ENCODE results near the gene SAMD7. TPM values are rescaled to one million over a fixed set of nuclear protein-coding genes. Genes with fewer than 3 reads are reported as not detected.

SAMD7 gene
- total RNA-seq, 1 experiment from 2014 or later = not detected

DNA sequence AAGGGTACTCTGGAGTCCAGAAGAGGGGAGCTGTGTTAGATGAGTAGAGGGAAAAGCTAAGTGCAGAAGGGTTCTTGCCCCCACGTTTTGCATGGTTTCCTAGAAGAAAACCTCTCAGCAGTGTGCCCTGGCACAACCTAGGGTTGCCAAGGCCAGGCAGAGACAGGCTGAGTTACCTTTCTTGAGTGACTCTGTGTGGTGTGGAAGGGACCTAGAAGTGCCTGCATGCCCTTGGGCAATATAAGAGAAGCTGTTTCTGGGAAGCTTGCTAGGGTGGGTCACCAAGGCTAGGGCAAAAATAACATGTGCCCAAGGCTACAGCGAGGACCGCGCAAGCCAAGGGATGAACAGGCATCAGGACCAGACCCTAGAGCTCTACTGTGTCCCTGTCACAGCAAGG lies 3.4 kb upstream of the SAMD7 start:
- DNase-seq (ENCODE audit: low spot score) = no peak

DNA sequence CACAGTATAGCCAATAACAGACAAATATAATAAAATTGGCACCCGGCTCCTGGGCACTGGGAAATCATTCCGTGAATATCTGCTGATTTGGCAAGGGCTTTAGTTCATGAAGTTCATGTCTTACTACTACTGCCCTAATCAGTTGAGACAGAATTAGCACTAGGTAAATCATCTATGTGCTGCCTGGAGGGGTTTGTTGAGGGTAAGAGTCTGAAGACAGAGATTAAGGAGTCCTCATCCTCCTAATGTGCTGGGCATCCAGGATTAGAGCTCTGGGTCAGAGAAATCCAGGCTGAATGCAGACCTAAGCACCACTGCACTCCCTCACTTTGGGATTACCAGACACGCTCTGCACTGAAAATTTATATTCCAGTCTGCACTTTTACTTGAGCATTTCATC lies 2.0 kb downstream of the SAMD7 start:
- DNase-seq (ENCODE audit: low spot score) = no peak

DNA sequence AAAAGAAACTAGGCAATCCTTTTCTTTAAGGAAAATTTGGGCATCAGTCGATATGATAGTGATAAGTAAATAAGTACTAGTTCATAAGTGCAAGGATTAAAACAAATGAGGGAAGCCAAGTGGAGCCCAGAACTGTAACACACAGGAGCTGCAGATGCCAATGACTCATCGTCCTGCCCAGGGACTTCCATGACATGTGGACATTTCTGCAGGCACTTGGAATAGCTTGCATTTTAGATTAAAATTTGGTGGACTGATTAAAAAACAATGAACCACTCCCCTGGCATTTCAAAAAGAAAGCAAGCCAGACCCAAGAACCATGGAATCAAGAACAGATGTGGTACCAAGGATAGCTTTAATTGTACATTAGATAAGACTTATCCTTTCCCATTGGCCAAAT lies 2.9 kb downstream of the SAMD7 start:
- DNase-seq (ENCODE audit: low spot score) = peak; percentile 52

DNA sequence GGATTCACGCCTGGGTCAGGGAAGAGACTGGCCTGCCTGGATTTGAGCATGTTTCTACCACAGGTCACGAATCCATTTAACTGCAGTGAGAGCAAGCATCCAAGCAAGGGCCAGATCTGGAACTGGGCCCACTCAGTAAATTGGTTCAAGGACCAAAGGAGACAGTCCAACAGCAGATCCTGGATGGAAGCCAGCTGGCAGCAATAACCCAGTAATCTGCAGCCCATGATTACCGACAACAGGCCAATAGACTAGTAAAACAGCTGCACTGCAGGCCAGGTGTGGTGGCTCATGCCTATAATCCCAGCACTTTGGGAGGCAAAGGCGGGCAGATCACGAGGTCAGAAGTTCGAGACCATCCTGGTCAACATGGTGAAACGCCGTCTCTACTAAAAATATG lies 11.8 kb downstream of the SAMD7 start:
- DNase-seq (ENCODE audit: low spot score) = no peak

DNA sequence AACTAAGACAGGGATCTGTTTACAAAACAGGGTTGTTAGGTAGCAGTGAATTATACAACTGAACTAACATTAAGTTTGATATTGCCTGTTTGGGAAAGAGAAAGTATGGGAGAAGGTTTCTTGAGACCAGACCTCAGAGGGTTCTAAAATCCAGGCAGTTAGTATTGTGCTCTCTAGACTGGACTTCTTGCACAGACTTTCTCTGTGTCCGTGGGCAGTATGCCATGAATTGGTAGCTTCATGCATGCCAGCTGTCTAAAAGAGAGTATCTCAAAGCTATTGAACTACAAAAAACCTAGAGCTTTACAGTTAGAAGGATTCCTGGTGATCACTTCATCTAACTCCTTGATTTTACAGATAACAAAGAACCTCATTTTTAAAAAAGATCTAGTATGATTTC lies 12.5 kb downstream of the SAMD7 start:
- no peak for DNase-seq (ENCODE audit: low spot score)

DNA sequence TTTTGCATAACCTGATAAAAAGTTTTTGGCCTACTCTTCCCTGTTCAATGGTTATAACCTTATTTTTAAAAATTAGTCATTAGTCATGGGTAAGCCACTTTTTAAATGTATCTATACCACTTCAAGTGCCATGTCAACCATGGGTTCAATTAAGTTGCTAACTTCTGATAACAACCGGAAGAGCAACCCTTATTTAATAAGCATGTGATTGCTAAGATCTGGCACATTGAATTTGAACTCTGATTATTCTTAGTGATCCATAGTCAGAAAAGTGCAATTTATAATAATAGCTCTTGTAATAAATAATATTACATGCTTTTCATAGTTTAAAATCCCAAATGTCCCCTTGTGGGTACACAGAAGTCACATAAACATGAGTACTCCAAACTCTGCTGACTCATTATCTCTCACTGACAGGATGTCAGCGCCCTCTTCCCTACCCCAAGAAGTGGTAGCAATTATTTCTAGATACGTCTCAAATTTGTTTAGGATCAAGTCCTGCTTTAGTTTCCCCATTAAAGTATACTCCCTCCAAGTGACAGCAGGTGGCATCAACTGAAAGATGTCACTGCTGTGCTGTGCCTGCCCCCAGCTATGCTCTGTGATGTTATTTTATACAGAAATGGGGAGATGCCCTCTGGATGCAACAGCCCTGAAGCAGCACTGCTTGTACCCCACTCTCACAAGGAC lies 18.6 kb downstream of the SAMD7 start:
- DNase-seq (ENCODE audit: low spot score) = no peak

DNA sequence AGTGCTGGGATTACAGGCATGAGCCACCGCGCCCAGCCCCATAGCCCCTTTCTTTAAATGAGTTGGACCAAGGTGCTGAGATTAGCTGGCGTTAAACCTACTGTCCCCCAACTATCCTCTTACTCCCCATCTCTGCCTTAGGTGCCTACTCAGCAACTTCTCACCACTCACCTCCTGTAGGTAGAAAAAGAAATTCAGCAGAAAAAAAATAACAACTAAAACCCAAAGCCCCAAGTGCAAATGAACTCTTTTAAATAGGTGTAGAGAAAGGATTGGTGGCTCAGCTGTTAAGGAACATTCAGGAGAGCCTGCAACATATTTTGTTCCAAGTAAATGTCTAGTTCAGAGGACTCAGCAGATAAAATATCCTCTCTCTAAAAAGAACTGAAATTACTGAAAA lies 19.5 kb downstream of the SAMD7 start:
- no peak for DNase-seq (ENCODE audit: low spot score)

DNA sequence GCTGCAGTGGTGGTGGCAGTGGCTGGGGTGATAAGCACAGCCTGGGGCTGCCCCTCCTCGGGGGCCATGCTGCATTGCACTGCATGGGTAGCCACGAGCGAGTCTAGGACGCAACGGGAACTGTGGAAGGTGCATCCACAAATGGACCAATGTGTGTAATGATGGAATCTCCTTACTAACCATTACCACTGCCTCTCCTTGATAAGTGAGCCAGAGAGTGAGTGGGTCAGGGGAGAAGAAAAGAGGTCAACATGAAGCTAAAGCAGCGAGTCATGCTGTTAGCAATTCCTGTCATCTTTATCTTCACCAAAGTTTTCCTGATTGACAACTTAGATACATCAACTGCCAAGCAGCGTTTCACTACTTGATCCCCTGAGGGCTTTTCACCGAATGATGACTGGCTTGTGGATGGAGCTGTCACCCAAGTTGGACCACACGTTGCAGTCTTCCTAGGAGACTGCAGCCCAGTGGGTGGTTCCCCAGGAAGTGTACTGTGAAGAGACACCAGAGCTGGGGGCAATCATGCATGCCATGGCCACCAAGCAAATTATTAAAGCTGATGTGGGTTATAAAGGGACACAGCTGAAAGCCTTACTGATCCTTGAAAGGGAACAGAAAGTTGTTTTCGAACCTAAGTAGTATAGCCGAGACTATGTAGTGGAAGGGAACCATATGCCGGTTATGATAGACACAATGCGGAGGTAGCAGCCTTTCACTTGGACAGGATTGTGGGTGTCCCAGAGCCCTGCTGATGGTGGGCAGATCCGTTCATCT lies 20.6 kb downstream of the SAMD7 start:
- DNase-seq (ENCODE audit: low spot score) = no peak

DNA sequence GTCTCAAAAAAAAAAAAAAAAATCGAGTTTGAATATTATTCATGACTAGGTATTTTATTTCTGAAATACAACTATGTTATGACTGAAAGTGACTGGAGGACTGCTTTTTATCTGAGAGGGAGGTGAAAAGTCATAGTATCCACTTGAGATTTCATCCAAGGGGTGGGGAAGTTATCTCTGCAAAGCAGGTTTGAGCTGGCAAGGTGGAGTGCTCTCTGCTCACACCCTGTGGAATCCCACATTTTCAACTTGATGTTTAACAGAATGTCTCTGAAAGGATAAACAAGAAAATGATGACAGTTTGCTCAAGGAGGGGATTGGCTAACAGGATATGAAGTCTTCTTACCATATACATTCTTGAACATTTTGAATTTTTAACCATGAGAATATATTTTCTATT lies 27.9 kb downstream of the SAMD7 start:
- no peak for DNase-seq (ENCODE audit: low spot score)

DNA sequence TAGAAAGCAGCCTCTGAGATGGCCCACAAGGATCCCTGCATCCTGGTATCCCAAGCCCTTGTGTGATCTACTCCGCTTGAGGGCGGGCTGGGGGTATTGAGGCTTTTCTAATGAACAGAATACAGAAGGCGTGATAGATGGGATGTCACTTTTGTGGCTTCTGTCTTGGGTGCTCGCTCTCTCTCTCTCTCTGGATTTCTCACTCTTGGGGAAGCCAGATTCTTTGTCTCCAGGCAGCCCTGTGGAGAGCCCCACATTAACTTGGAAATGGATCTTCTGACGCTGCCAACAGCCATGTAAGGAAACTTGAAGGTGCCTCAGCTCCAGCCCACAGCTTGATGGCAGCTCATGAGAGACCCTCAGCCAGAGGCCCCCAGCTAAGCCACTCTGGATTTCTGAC lies 28.4 kb downstream of the SAMD7 start:
- DNase-seq (ENCODE audit: low spot score) = no peak

DNA sequence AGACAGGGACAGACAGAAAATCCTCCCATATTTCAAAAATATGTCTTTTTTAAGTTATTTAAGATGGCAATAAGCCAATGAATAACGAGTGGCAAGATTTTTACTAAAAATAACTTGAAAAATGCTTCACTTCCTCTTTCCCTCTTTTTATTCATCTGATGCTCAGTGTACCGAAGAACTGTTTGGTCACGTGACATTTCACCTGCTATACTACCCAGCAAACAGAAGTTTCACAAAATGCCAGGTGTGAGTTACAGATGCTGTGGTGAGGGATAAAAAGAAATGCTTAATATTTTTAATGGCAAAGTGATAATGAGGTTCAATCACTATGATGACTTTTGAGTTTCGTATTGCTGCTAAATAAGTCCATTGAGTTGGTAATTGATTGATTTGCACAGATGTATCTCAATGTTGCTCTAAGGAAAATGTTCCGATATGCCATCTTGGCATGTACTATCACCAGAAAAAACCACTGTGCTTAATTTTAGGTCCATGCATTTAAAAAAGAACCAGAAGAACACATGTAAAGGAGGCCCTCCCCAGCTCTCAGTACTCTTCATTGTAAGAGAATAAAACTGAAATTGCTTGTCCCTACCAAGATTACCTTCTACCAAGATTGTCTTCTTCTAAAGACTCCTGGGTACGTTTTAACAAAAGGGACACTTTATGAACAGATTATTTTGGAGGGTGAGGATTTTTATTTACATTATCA lies 29.3 kb downstream of the SAMD7 start:
- no peak for DNase-seq (ENCODE audit: low spot score)

DNA sequence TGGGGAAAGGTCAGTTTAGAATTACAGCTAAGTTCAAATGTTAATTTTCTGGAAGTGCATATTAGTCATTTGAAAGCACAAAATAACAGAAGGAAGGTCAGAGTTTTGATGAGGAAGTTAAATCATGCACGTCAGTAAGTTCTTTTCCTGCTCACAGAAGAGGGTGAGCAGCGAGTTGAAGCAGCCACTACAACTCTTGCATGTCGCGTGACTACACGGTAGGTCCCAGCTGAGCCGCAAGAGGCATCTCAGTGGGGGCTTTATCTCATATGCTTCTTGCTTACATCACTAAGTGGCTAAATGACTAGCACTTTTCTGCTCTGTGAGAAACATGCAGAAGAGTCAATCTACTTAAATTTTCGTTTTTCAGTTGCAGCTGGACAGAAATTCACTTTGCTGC lies 33.9 kb downstream of the SAMD7 start:
- DNase-seq (ENCODE audit: low spot score) = no peak

DNA sequence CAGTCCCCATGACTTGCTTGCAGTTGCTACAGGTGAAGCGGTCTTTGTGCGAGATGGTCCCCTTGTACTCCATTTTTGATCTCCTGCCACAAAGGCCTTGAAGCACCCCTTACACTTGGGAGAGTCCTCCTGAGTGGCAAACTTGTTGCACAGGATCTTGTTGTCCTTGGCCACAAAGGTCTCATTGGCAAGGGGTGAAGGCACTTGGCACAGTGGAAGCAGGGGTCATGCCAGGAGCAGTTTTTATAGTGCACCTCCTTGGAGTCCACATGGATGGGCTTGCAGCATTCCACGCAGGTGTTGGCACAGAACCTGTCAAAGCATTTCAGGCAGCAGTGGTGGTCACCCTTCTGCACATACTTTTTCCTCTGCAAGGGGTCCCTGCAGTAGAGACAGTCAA lies 35.0 kb downstream of the SAMD7 start:
- no peak for DNase-seq (ENCODE audit: low spot score)

DNA sequence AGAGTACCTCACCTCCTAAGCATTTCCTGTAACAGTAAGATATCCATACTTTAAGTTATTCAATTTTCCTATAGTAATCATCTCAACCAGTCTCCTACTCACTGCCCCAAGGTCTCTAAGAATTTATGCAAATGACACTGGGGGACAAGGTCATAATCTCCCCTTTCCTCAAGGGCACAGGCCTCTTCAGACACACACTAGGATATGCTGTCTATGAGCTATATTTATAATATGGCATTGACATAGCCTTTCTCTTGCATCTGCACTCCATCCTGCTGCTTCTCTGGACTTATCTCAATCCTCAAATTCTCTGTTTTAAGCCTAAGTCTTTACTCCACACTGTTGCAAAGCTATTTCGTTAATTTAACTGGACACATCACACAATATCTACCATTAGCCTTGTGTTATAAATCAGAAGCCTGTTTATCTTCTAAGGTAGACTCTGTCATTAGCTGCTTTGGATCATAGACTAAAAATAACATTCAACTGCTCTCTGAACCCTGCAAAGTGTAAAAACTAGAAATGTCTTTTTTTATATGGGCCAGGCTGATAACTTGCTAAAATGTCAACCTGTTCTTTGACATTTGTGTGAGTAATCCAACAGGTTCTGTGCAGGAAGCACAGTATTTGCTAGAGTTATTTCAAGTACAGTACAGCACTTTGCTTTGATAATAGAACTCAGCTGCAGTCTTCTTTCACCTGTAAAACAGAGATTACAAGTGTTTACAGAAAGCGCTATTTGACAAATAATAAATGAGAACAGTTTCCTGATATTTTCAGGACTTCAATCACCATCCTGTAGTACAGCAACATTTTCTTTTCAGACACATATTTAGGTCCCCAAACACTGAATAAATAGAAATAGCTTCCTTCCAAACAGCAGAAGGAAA lies 37.4 kb downstream of the SAMD7 start:
- no peak for DNase-seq (ENCODE audit: low spot score)

DNA sequence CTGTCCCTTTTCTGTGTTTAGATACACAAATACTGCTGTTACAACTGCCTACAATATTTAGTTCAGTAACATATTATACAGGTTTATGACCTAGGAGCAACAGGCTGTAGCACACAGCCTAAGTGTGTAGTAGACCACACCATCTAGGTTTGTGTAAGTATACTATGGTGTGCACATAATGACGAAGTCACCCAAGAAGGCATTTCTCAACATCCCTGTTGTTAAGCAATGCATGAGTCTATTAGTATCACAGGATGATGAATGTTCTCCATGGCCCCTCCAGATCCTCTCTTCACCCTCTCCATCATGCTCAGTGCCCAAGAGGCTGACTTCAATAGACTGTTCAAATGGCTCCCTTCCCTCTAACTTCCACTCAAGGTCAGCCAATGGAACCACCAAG lies 40.7 kb downstream of the SAMD7 start:
- DNase-seq (ENCODE audit: low spot score) = no peak

DNA sequence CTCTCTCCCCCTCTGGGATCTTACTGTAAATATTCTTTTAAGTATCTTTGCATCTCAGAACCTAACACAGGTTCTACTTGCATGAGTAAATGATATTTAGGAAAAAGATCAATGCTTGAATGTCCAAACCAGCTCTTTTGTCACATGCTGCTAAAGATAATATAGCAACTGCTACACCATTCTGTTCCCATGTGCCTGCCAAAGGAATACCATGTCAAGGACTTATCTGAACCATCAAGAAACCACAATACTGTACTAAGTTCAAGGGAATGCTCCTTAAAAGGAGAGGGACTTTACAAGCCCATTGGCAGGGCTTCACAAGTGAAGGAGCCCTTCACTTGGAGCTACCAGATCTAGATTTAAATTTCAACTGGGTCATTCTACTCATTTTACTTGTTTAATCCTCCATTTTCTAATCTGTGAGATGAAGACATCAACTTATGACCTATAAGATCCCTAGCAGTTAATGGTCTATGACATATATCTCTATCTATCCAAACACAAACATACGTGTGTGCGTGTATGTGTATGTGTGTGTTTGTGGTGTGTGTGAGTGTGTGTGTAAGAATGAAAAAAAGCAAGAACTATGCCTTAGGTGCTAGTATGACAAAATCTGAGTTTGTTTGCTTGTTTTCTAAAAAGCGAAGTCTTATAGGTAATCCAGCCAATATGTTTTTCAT lies 42.2 kb downstream of the SAMD7 start:
- DNase-seq (ENCODE audit: low spot score) = no peak

DNA sequence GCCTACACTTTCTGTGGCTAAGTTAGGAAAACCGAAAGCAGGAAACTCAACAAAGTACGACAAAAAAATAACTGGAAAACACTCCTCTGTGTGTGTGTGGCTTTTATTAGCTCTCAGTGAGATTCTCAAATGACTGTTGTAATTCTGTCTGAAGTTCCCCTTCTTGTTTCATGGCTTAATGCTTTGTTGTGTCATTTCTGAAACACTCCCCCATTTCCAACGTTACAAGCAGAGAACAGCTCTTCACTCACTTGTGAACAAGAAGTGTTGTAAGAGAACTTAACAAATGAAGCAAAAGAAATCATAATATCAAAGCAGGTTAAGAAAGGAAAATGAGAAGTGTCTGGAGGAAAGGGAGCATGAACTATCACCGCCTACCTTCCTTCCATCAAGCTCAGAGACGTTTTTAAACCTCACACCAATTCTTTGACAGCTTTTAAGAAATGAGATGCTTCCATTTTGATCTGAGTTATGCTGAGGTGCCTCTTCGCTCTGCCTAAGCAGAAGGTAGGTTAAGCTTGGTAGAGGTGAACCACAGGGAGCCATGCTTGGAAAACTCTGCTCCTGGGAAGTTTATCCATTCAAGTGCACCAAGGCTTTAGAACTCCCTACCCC lies 42.9 kb downstream of the SAMD7 start:
- no peak for DNase-seq (ENCODE audit: low spot score)

DNA sequence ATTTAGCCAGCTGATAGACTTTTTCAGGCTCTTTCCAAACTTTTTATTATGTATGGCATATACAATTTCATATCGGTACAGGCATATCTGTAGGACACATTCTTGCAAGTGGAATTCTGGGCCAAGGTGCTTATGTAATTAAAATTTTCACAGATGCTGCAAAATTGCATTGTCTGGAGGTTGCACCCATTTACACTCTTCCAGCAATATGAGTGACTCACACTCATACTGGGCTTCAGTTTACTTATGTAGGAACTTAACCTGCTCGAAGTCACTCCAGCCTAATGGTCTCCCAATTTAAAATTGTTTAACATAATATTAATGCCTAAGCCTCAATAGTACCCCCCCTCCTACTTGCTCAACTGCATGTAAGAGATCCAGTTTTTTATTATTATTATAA lies 44.0 kb downstream of the SAMD7 start:
- no peak for DNase-seq (ENCODE audit: low spot score)

DNA sequence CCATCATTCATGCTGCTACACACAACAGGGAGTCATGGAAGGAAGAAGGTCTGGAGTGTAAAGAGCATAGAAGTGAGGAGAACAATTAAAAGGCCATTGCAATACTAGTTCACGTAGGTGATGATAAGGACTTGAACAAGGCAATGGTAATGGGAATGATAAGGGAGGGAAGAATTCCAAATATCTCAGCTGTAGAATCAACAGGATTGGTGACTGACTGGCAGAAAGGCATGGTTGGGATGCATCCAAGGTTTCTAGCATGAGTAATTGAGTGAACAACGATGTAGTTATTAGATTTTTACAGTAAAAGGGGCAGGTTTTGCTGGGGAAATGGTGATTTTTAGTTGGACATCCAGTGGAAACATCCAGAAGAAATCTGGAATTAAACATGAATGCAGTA lies 52.8 kb downstream of the SAMD7 start:
- DNase-seq (ENCODE audit: low spot score) = peak; percentile 15

DNA sequence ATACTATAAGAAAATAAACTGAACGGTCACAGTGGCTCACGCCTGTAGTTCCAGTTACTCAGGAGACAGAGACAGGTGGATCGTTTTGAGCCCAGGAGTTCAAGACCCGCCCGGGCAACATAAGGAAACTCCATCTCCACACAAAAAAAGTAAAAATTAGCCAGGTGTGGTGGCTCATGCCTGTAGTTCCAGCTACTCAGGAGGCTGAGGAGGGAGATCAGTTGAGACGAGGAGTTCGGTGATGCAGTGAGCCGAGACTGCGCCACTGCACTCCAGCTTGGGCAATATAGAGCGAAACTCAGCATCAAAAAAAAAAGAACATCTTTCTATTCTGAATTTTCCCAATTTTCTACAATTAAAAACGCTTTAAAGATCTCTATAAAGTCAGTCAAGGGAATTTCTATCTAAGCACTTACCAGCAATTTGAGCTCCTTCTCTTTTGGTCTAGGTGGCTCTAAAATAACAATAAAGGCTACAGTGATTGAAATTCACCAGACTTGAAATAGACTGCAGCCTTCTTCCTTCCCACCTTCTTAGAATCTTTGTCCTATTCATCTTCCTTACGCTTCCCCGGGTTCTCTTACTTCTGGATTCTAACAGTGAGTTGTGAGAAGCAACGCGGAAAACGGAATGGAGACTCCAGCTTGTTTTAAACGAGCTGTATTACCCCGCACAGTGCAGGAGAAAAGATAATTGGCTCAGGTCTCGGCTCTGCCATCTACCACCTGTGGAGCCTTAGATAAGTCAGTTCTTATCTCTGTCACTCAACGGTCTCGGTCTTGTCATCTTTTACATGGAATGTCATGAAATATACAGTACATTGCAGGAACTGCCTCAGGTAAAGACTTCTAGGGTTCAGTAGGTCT lies 54.4 kb downstream of the SAMD7 start:
- DNase-seq (ENCODE audit: low spot score) = no peak
